HCT116 (cell line): Measurements from ENCODE around the gene TRIM13. TPM values are rescaled to one million over a fixed set of nuclear protein-coding genes. Genes with fewer than 3 reads are reported as not detected.

Source experiments
- ATAC-seq: fragments of 200-7000 bp; cut with Tn5 transposase; 2 replicates; pipeline ENCODE4 v1.9.1; 2020; ENCODE audit warnings: mild to moderate bottlenecking, moderate library complexity
- BruUV-seq: library from RNA; stranded (reverse); fragments of 400-500 nt; replicated peaks from 2 replicates; lab custom pipeline; 2021; lab: Mats Ljungman, UMichigan
- CTCF ChIA-PET: fragments of 300-600 bp; sonication (Branson Sonifier 250); formaldehyde crosslinking; loops from one replicate; lab custom pipeline; 2021; ENCODE audit warnings: antibody characterized with exemption; lab: Charles Lee
- POLR2A ChIA-PET: fragments of 300-600, 350-600 bp; sonication (Branson Sonifier 250); formaldehyde crosslinking; loops from one replicate; lab custom pipeline; 2021; ENCODE audit warnings: antibody characterized with exemption; lab: Charles Lee
- RAD21 ChIA-PET, 2 experiments: fragments of 300-600 bp; sonication (Branson Sonifier 250); formaldehyde crosslinking; loops; one replicate each; lab custom pipeline; 2023; ENCODE audit warnings: low total read pairs in 2 of 2; ENCODE audit not compliant: uncharacterized antibody in 2 of 2, unreplicated experiment in 2 of 2, low non-redundant PET in 1 of 2; lab: Charles Lee
- DNase-seq: peaks from one replicate; pipeline ENCODE4 v3.0.0-alpha.2; 2010; ENCODE audit warnings: low read depth, low spot score
- H2AFZ ChIP-seq: fragments of 200-600 bp; shearing (Covaris generic), sonication (generic); 2 replicates; pipeline ENCODE4 v1.6.1; 2017; ENCODE audit warnings: low read depth, mixed run types, mixed read lengths, antibody characterized with exemption, low read length; ENCODE audit not compliant: poor library complexity, severe bottlenecking
- H3K27ac ChIP-seq: 2 replicates; pipeline ENCODE4 v1.5.1; 2012; ENCODE audit warnings: low read depth, low read length
- H3K27me3 ChIP-seq: fragments of 200-600 bp; sonication (generic); 2 replicates; pipeline ENCODE4 v1.6.1; 2016; ENCODE audit warnings: mixed run types, low read length, mixed read lengths; ENCODE audit not compliant: insufficient read depth
- H3K36me3 ChIP-seq, 2 experiments: fragments of 200-500 bp in 1 of 2; fragments of 200-600 bp in 1 of 2; sonication (Bioruptor generic) in 1 of 2; sonication (generic) in 1 of 2; 2 replicates each; pipeline versions ENCODE4 v1.5.1 to v1.6.1; 2014 to 2016; ENCODE audit warnings: low read length in 2 of 2, inconsistent platforms in 1 of 2, mixed read lengths in 1 of 2, mixed run types in 1 of 2; ENCODE audit not compliant: insufficient read depth in 2 of 2, control insufficient read depth in 1 of 2
- H3K4me1 ChIP-seq, 2 experiments: fragments of 200-600 bp in 1 of 2; sonication (generic) in 1 of 2; 2 replicates each; pipeline versions ENCODE4 v1.5.1 to v1.6.1; 2012 to 2017; ENCODE audit warnings: low read length in 2 of 2, inconsistent platforms in 1 of 2, mild to moderate bottlenecking in 1 of 2, mixed read lengths in 1 of 2, mixed run types in 1 of 2, moderate library complexity in 1 of 2; ENCODE audit not compliant: insufficient read depth in 2 of 2, control insufficient read depth in 1 of 2
- H3K4me2 ChIP-seq: fragments of 200-600 bp; sonication (generic); 2 replicates; pipeline ENCODE4 v1.6.1; 2017; ENCODE audit warnings: mixed run types, low read length, mixed read lengths
- H3K4me3 ChIP-seq, 2 experiments: fragments of 200-600 bp in 1 of 2; sonication (generic) in 1 of 2; replicated peaks in 1 of 2; 2 replicates each; pipeline ENCODE4 v1.5.1; 2011 to 2016; ENCODE audit warnings: low read length in 2 of 2, control low read depth in 1 of 2, low read depth in 1 of 2, mild to moderate bottlenecking in 1 of 2, mixed read lengths in 1 of 2, mixed run types in 1 of 2
- H3K79me2 ChIP-seq: fragments of 200-600 bp; sonication (generic); 2 replicates; pipeline ENCODE4 v1.6.1; 2017; ENCODE audit warnings: mild to moderate bottlenecking, mixed run types, low read length, moderate library complexity, mixed read lengths; ENCODE audit not compliant: insufficient read depth
- H3K9ac ChIP-seq: fragments of 200-600 bp; sonication (generic); 2 replicates; pipeline ENCODE4 v1.6.1; 2016; ENCODE audit warnings: low read length, mixed read lengths
- H3K9me2 ChIP-seq: fragments of 200-600 bp; sonication (generic), shearing (Covaris generic); 2 replicates; pipeline ENCODE4 v1.6.1; 2017; ENCODE audit warnings: mixed run types, mild to moderate bottlenecking, moderate library complexity; ENCODE audit not compliant: insufficient read depth
- H3K9me3 ChIP-seq, 2 experiments: fragments of 200-500 bp in 1 of 2; fragments of 200-600 bp in 1 of 2; sonication (Bioruptor generic) in 1 of 2; sonication (generic) in 1 of 2; 2 replicates each; pipeline ENCODE4 v1.6.1; 2014 to 2017; ENCODE audit warnings: low read length in 2 of 2, mixed read lengths in 2 of 2, inconsistent platforms in 1 of 2, low read depth in 1 of 2, mild to moderate bottlenecking in 1 of 2, mixed run types in 1 of 2, moderate library complexity in 1 of 2; ENCODE audit not compliant: control insufficient read depth in 1 of 2, insufficient read depth in 1 of 2
- H4K20me1 ChIP-seq: fragments of 200-600 bp; sonication (generic), shearing (Covaris generic); 2 replicates; pipeline ENCODE4 v1.6.1; 2017; ENCODE audit warnings: mixed run types, mild to moderate bottlenecking, moderate library complexity; ENCODE audit not compliant: insufficient read depth
- CBX3 ChIP-seq: IDR thresholded peaks from 2 replicates; pipeline ENCODE4 v1.6.1; 2012; ENCODE audit warnings: low read depth
- CEBPB ChIP-seq: IDR thresholded peaks from 2 replicates; pipeline ENCODE4 v1.6.1; 2012; ENCODE audit warnings: low read depth
- ELF1 ChIP-seq: IDR thresholded peaks from 2 replicates; pipeline ENCODE4 v1.6.1; 2012; ENCODE audit warnings: low read depth, borderline replicate concordance
- EZH2 ChIP-seq: fragments of 200-600 bp; sonication (generic); IDR thresholded peaks from 2 replicates; pipeline ENCODE4 v1.6.1; 2017; ENCODE audit warnings: antibody characterized with exemption, mixed run types
- EZH2phosphoT487 ChIP-seq: fragments of 200-600 bp; IDR thresholded peaks from 2 replicates; pipeline ENCODE4 v1.6.1; 2018; ENCODE audit warnings: antibody characterized with exemption, borderline replicate concordance
- FOSL1 ChIP-seq: IDR thresholded peaks from 2 replicates; pipeline ENCODE4 v1.6.1; 2012; ENCODE audit warnings: low read depth
- JUND ChIP-seq: IDR thresholded peaks from 2 replicates; pipeline ENCODE4 v1.6.1; 2012
- POLR2A ChIP-seq: IDR thresholded peaks from 2 replicates; pipeline ENCODE4 v1.7.0; 2011; ENCODE audit warnings: borderline replicate concordance; ENCODE audit not compliant: insufficient read depth, insufficient read length; ENCODE audit errors: extremely low read depth
- POLR2AphosphoS5 ChIP-seq: IDR thresholded peaks from 2 replicates; pipeline ENCODE4 v1.6.1; 2011; ENCODE audit warnings: mild to moderate bottlenecking, low read depth, low read length, moderate library complexity
- RAD21 ChIP-seq: IDR thresholded peaks from 2 replicates; pipeline ENCODE4 v1.6.1; 2012; ENCODE audit warnings: low read depth, mild to moderate bottlenecking
- SIN3A ChIP-seq: IDR thresholded peaks from 2 replicates; pipeline ENCODE4 v1.6.1; 2012; ENCODE audit warnings: low read depth
- SP1 ChIP-seq: IDR thresholded peaks from 2 replicates; pipeline ENCODE4 v1.6.1; 2012; ENCODE audit warnings: low read depth
- SRF ChIP-seq: IDR thresholded peaks from 2 replicates; pipeline ENCODE4 v1.6.1; 2012; ENCODE audit warnings: low read depth
- TCF7L2 ChIP-seq: IDR thresholded peaks from 2 replicates; pipeline ENCODE4 v1.7.0; 2011; ENCODE audit warnings: borderline replicate concordance, inconsistent platforms; ENCODE audit not compliant: insufficient read depth, insufficient read length; ENCODE audit errors: extremely low read depth
- ZBTB33 ChIP-seq: IDR thresholded peaks from 2 replicates; pipeline ENCODE4 v1.6.1; 2011; ENCODE audit warnings: mild to moderate bottlenecking, low read length, moderate library complexity; ENCODE audit not compliant: insufficient replicate concordance; ENCODE audit errors: extremely low read depth
- ZNF274 ChIP-seq: fragments of 200-500 bp; sonication (Bioruptor generic); IDR thresholded peaks from 2 replicates; pipeline ENCODE4 v1.6.1; 2014; ENCODE audit warnings: mild to moderate bottlenecking, low read depth, low read length, inconsistent platforms
- intact Hi-C: fragments of 100-400 bp; cut with micrococcal nuclease; formaldehyde crosslinking; loops from 2 replicates; pipeline ENCODE4 v1.10.0; 2022
- total RNA-seq: library from RNA; stranded (reverse); gene quantifications from one replicate; pipeline ENCODE4 v1.2.1, GENCODE V29; 2021; ENCODE audit not compliant: unreplicated experiment
- TF ChIP-seq, protein P1 (sequence below), 3 experiments: fragments of 200-600 bp in 1 of 3; sonication (generic) in 1 of 3; IDR thresholded peaks in 2 of 3; conservative IDR thresholded peaks in 1 of 3; 2 replicates each; pipeline ENCODE4 v1.5.1; 2012 to 2017; ENCODE audit warnings: low read depth in 2 of 3, low read length in 2 of 3, antibody characterized with exemption in 1 of 3, borderline replicate concordance in 1 of 3, control low read depth in 1 of 3, mild to moderate bottlenecking in 1 of 3, mixed read lengths in 1 of 3, mixed run types in 1 of 3, moderate library complexity in 1 of 3; ENCODE audit not compliant: insufficient read depth in 1 of 3
- TF ChIP-seq, protein P2 (sequence below): IDR thresholded peaks from 2 replicates; pipeline ENCODE4 v1.6.1; 2012; ENCODE audit warnings: low read depth

The TRIM13 gene
- total RNA-seq, 1 experiment from 2014 or later: 24.6 TPM

DNA sequence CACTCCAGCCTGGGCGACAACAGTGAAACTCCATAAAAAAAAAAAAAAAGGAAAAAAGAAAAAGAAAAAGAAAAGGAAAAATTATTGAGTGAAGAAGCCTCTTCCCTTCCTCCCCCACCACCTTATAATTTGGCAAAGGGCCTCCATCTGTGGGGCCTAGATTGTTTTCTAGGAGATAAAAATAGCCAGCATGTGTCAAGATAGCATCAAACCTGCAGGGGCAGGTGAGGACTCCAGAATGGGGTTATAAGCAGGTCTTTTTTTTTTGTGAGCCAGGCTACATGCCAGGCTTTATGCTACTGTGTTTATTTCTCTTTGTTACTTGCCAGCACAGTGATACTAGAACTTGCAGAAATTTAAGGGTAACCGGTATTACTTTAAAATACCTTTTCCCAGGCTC lies 11.7 kb upstream of the TRIM13 start:
- DNase-seq: no peak
- ChIA-PET RAD21 (interaction anchor here in 1 of 2 experiments (0.7 kb wide), 1 partner anchor 364 kb away, joined by 5 read pairs; no protein-coding TSS in a partner anchor), CTCF (no interaction called here), POLR2A (no interaction called here)
- Histone ChIP-seq H3K36me3 (no peaks in the 10 kb centered on the region), H3K4me1 (no peaks in the 10 kb centered on the region), H3K4me3 (no peak overlapping the region), H4K20me1 (no peaks in the 10 kb centered on the region), H3K4me2 (no peak overlapping the region), H3K27me3 (no peaks in the 10 kb centered on the region), H3K9ac (no peak overlapping the region), H3K79me2 (no peaks in the 10 kb centered on the region), H2AFZ (no peak overlapping the region), H3K27ac (no peak overlapping the region), H3K9me2 (no peaks in the 10 kb centered on the region), H3K9me3 (no peaks in the 10 kb centered on the region)
- BruUV-seq: no TSS peak
- TF ChIP-seq POLR2AphosphoS5: no peak
- no peak for TF ChIP-seq EZH2
- TF ChIP-seq JUND: no peak
- TF ChIP-seq SP1: no peak
- TF ChIP-seq RAD21: no peak
- TF ChIP-seq TCF7L2: no peak
- TF ChIP-seq SIN3A: no peak
- TF ChIP-seq FOSL1: no peak
- TF ChIP-seq CBX3: no peak
- TF ChIP-seq, protein P1, sequence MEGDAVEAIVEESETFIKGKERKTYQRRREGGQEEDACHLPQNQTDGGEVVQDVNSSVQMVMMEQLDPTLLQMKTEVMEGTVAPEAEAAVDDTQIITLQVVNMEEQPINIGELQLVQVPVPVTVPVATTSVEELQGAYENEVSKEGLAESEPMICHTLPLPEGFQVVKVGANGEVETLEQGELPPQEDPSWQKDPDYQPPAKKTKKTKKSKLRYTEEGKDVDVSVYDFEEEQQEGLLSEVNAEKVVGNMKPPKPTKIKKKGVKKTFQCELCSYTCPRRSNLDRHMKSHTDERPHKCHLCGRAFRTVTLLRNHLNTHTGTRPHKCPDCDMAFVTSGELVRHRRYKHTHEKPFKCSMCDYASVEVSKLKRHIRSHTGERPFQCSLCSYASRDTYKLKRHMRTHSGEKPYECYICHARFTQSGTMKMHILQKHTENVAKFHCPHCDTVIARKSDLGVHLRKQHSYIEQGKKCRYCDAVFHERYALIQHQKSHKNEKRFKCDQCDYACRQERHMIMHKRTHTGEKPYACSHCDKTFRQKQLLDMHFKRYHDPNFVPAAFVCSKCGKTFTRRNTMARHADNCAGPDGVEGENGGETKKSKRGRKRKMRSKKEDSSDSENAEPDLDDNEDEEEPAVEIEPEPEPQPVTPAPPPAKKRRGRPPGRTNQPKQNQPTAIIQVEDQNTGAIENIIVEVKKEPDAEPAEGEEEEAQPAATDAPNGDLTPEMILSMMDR (IDR thresholded peaks at IDR 0.05 in 2 of 3, conservative IDR thresholded peaks at IDR 0.05 in 1 of 3; ENCODE audit: borderline replicate concordance in 1 of 3, insufficient read depth in 1 of 3, low read depth in 2 of 3, low read length in 2 of 3): no peak
- TF ChIP-seq ELF1: no peak
- no peak for TF ChIP-seq ZNF274
- TF ChIP-seq, protein P2, sequence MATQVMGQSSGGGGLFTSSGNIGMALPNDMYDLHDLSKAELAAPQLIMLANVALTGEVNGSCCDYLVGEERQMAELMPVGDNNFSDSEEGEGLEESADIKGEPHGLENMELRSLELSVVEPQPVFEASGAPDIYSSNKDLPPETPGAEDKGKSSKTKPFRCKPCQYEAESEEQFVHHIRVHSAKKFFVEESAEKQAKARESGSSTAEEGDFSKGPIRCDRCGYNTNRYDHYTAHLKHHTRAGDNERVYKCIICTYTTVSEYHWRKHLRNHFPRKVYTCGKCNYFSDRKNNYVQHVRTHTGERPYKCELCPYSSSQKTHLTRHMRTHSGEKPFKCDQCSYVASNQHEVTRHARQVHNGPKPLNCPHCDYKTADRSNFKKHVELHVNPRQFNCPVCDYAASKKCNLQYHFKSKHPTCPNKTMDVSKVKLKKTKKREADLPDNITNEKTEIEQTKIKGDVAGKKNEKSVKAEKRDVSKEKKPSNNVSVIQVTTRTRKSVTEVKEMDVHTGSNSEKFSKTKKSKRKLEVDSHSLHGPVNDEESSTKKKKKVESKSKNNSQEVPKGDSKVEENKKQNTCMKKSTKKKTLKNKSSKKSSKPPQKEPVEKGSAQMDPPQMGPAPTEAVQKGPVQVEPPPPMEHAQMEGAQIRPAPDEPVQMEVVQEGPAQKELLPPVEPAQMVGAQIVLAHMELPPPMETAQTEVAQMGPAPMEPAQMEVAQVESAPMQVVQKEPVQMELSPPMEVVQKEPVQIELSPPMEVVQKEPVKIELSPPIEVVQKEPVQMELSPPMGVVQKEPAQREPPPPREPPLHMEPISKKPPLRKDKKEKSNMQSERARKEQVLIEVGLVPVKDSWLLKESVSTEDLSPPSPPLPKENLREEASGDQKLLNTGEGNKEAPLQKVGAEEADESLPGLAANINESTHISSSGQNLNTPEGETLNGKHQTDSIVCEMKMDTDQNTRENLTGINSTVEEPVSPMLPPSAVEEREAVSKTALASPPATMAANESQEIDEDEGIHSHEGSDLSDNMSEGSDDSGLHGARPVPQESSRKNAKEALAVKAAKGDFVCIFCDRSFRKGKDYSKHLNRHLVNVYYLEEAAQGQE: no peak
- no peak for TF ChIP-seq EZH2phosphoT487
- TF ChIP-seq ZBTB33: no peak
- TF ChIP-seq POLR2A: no peak
- TF ChIP-seq CEBPB: no peak
- TF ChIP-seq SRF: no peak
- no peak for ATAC-seq
- intact Hi-C loops: no loop called here
